GM12892 (cell line): Measurements from ENCODE around the gene PGBD5.

ENCODE experiments used
- DNase-seq: peaks from one replicate; pipeline ENCODE4 v3.0.0; 2011; ENCODE audit not compliant: insufficient read length
- FAIRE-seq: peaks from 2 replicates; lab custom pipeline; 2011; peaks lifted over from hg19 to GRCh38; lab: Jason Lieb, UNC
- POLR2A ChIP-seq: IDR thresholded peaks from 2 replicates; pipeline ENCODE4 v1.6.1; 2011; ENCODE audit warnings: low read depth, low read length, control low read depth
- POLR2AphosphoS5 ChIP-seq: IDR thresholded peaks from 2 replicates; pipeline ENCODE4 v1.6.1; 2011; ENCODE audit warnings: low read depth, low read length, control low read depth
- TAF1 ChIP-seq: IDR thresholded peaks from 2 replicates; pipeline ENCODE4 v1.6.1; 2011; ENCODE audit warnings: low read depth, mild to moderate bottlenecking, control low read depth, low read length, borderline replicate concordance

Gene PGBD5

GRCh38 chr1:230334447-230334837 lies 91.7 kb downstream of the PGBD5 start:
- no peak for FAIRE-seq
- no peak for TF ChIP-seq TAF1
- TF ChIP-seq POLR2AphosphoS5 = no peak
- no peak for TF ChIP-seq POLR2A

GRCh38 chr1:230333590-230334446 lies 92.3 kb downstream of the PGBD5 start:
- DNase-seq (no peak), FAIRE-seq (no peak)
- TF ChIP-seq POLR2A (no peak), POLR2AphosphoS5 (no peak)

More at GRCh38 chr1:230334447-230334837, 91.7 kb downstream of the PGBD5 start:
- no peak for DNase-seq

DNA sequence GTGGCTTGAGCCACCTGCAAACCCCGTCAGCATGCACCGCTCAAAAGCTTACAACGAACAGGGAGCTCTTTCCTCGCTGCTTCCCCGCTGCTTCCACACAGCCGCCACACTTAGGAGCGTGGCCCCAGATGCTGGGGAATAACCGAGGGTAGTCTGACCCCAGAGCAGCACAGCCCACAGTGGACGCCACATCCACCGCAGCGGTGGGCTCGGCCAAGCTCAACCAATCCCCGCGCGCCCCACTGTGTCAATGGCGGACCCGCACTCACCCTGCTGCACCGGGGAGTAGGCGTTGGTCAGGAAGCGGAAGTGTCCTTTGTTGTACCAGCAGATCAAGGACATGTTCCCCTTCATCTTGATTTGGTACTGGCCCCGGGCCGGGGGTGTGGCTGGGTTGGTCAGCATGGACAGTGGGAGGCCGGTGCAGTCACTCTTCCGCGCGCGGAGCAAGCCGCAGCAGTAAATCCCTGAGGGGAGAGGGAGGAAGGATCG lies 93.5 kb downstream of the PGBD5 start:
- FAIRE-seq = no peak
- TF ChIP-seq TAF1 (no peak), POLR2AphosphoS5 (no peak), POLR2A (no peak)
- DNase-seq = no peak

- DNase-seq = no peak
- no peak for FAIRE-seq
- TF ChIP-seq TAF1 (no peak), POLR2A (no peak), POLR2AphosphoS5 (no peak)
Measured at GRCh38 chr1:230332061-230332460, 94.1 kb downstream of the PGBD5 start.

DNA sequence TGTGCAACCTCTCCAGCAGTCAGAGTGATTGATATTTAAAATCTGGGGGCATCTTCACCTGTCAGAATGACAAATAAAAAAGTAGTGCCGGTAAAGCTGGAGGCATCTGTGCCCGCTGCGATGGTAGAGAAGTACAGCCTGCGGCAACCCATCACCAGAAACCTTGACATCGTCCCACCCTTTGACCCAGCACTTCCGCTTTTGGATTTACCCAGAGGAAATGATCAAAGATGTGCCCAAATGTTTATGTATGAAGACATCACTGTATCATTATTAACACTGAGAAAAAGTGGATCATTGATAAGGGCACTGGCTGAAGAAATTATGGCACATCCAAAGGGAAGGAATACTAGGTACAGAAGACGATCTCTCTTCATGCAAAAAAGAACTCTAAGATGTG lies 96.0 kb downstream of the PGBD5 start:
- FAIRE-seq = no peak
- TF ChIP-seq POLR2A (no peak), POLR2AphosphoS5 (no peak), TAF1 (no peak)
- no peak for DNase-seq

DNA sequence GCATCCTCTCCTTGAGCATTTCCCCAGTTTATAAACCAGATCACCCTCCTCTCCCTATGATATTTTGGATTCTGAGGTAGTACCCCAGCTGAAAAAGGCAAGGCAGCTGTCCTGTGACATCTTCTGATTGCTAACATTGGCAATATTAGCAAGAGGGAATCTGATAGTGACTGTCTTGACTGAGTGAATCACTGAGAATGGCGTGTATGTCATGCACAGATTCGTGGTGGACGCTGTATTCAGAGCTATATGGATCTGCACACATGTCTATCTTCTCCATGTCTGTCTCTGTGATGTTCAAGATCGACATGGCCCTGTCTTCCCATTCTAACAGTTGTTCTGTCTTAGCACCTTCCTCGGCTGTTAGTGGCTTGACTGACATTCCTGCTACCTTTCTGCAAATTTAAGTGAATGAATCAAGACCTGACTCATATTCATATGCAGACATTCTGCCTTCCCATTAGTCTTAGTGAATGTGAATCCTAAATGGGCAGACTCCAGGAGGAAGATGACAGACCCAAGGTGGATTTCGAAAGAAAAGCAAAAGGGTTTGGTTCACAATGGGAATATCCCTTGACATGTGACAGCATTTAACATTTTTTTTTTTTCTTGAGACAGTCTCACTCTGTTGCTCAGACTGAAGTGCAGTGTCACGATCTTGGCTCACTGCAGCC lies 97.7 kb downstream of the PGBD5 start:
- FAIRE-seq = no peak
- no peak for TF ChIP-seq POLR2AphosphoS5
- no peak for TF ChIP-seq POLR2A
- no peak for TF ChIP-seq TAF1
- DNase-seq = no peak

DNA sequence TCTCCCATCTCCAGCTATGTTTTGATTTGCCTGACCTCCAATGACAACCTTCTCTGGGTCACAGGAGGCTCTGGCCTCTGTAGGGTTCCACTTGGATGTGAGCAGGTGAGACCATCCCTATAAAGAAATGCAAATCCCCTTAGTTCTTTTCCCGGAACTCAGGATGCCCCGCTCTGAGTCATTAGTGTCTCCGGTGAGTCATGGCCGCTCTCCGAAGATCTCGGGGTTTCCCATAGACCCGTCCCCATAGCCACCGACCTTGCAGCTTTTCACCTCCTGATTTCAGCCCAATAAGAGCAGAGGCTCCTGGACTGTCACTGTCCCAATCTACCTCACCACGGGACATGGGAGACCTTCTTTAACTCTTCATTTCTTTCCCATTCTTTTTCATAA lies 98.2 kb downstream of the PGBD5 start:
- FAIRE-seq (no peak), DNase-seq (no peak)
- TF ChIP-seq POLR2AphosphoS5 (no peak), TAF1 (no peak), POLR2A (no peak)

GRCh38 chr1:230326971-230327891 lies 98.9 kb downstream of the PGBD5 start:
- TF ChIP-seq POLR2A (no peak), POLR2AphosphoS5 (no peak), TAF1 (no peak)
- no peak for DNase-seq
- FAIRE-seq = no peak

- FAIRE-seq (no peak), DNase-seq (no peak)
- TF ChIP-seq TAF1 = no peak
- TF ChIP-seq POLR2AphosphoS5 = no peak
- TF ChIP-seq POLR2A = no peak
Measured at GRCh38 chr1:230323686-230324085, 102.4 kb downstream of the PGBD5 start.

DNA sequence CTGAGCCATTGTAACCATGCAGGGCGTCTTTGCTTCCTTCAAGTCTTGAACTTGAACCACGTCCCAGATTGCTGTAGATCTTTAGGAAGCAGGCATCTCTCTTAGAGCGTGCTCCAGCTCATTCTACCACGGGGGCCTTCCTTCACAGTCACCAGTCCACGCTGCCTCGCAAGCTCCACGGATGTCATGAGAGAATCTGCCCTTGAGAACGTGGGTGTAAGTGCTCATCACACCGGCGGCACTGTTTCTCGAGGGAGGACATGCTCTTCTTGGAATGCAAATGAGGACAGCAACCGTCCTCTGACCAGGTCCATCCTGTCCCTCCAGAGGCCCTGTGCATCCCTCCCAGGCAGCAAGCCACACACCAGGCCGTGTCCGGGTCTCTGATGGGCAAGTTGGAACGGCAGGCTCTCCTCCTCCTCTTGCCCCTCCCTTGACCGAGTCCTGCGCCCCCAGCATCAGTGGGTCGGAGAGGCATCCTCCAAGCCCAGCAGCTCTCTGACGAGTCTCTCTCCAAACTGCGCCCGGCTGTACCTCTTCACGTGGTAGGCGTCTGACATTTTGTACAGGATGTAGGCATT lies 103.1 kb downstream of the PGBD5 start:
- DNase-seq (no peak), FAIRE-seq (no peak)
- TF ChIP-seq POLR2AphosphoS5 (no peak), TAF1 (no peak), POLR2A (no peak)
